Bronchial epithelial cell (primary cell): ENCODE results near the gene ATG2A. TPM values are rescaled to one million over a fixed set of nuclear protein-coding genes. Genes with fewer than 3 reads are reported as not detected.

Experiments used
- DNase-seq: peaks from one replicate; pipeline ENCODE4 v3.0.0-alpha.2; 2010; ENCODE audit warnings: low read depth
- FAIRE-seq: peaks from 2 replicates; lab custom pipeline; 2011; peaks lifted over from hg19 to GRCh38; lab: Jason Lieb, UNC
- H3K27me3 ChIP-seq: 2 replicates; pipeline ENCODE4 v1.5.1; 2011; ENCODE audit warnings: low read length; ENCODE audit not compliant: control insufficient read depth, insufficient read depth
- H3K36me3 ChIP-seq: 2 replicates; pipeline ENCODE4 v1.5.1; 2011; ENCODE audit warnings: low read length; ENCODE audit not compliant: control insufficient read depth, insufficient read depth
- H3K4me3 ChIP-seq: 2 replicates; pipeline ENCODE4 v1.5.1; 2011; ENCODE audit warnings: mild to moderate bottlenecking, low read depth, low read length, control low read depth
- total RNA-seq: library from RNA; depleted of rRNA; stranded (reverse); fragments of >200 nt; gene quantifications from 2 replicates; pipeline ENCODE4 v1.2.1, GENCODE V29; 2014
- TF ChIP-seq, protein P1 (sequence below): IDR thresholded peaks from 2 replicates; pipeline ENCODE4 v1.5.1; 2011; ENCODE audit warnings: mild to moderate bottlenecking, moderate library complexity, low read length, control low read depth, inconsistent platforms; ENCODE audit not compliant: insufficient read depth, severe bottlenecking

The ATG2A gene
- total RNA-seq, 1 donor from 2014 or later = 6.1 TPM

DNA sequence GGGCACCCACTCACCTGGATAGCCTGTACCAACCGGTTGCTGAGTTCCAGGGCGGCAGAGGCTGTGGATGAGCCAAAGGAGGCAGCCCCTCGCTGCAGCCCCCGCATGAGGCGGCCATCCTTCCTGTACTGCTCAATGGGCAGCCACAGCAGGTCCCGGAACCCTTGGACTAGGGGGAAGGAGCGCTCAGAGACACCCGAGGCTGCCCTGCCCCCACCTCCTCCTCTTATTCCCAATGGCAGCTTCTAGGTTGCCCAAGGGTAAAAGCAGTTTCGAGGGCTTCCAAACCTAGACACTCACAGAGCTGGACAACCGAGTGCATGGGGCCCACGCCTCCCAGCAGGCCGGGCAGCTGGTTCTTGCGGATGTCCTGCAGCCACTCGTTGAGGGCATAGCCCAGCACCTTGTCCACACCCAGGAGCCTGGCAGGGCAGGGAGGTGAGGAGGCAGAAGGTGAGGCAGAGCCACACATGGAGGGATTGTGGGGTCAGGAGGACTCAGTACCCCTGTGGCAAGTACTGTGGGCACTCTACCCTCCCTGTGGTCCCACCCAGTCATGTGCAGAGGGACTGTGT, 20.5 kb downstream of the ATG2A start:
- Histone ChIP-seq H3K36me3 (peaks cover 17% of the 10 kb centered on the region), H3K27me3 (no peaks in the 10 kb centered on the region), H3K4me3 (no peak overlapping the region)
- TF ChIP-seq, protein P1, sequence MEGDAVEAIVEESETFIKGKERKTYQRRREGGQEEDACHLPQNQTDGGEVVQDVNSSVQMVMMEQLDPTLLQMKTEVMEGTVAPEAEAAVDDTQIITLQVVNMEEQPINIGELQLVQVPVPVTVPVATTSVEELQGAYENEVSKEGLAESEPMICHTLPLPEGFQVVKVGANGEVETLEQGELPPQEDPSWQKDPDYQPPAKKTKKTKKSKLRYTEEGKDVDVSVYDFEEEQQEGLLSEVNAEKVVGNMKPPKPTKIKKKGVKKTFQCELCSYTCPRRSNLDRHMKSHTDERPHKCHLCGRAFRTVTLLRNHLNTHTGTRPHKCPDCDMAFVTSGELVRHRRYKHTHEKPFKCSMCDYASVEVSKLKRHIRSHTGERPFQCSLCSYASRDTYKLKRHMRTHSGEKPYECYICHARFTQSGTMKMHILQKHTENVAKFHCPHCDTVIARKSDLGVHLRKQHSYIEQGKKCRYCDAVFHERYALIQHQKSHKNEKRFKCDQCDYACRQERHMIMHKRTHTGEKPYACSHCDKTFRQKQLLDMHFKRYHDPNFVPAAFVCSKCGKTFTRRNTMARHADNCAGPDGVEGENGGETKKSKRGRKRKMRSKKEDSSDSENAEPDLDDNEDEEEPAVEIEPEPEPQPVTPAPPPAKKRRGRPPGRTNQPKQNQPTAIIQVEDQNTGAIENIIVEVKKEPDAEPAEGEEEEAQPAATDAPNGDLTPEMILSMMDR = no peak
- FAIRE-seq = no peak
- DNase-seq = no peak

DNA sequence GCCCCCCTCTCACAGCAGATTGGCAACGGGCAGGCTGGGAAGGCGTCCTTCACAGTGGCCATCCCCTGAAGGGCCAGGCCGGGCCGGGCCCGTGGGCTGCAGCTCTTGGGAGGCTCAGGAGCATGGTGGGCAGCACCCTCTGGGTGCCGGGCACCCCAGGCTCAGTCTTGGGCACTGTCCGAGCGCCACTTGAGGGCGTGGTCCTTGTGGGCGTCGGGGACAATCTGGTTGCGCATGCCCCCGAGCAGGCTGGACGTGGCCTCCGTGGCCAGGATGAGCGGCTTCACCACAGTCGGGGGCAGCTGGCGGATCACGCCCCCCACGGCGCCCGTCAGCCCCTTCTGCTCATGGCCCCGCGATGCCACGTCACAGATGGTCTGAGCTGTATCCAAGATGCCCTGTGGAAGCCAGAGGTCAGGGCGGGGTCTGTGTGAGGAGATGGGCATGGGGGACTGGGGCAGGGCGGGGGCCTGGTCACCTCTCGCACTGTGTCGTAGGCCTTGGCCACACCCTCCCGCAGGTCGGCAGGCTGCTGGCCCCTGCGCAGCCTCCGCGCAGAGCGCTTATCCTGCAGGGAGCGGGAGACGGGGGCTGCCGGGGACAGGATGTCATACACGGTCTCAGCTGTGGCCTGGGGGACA, 22.1 kb downstream of the ATG2A start:
- TF ChIP-seq, protein P1 = no peak
- FAIRE-seq (no peak), DNase-seq (no peak)
- H3K4me3 ChIP-seq = no peak overlapping the region
- H3K36me3 ChIP-seq = peaks cover 13% of the 10 kb centered on the region
- no peaks in the 10 kb centered on the region for H3K27me3 ChIP-seq

DNA sequence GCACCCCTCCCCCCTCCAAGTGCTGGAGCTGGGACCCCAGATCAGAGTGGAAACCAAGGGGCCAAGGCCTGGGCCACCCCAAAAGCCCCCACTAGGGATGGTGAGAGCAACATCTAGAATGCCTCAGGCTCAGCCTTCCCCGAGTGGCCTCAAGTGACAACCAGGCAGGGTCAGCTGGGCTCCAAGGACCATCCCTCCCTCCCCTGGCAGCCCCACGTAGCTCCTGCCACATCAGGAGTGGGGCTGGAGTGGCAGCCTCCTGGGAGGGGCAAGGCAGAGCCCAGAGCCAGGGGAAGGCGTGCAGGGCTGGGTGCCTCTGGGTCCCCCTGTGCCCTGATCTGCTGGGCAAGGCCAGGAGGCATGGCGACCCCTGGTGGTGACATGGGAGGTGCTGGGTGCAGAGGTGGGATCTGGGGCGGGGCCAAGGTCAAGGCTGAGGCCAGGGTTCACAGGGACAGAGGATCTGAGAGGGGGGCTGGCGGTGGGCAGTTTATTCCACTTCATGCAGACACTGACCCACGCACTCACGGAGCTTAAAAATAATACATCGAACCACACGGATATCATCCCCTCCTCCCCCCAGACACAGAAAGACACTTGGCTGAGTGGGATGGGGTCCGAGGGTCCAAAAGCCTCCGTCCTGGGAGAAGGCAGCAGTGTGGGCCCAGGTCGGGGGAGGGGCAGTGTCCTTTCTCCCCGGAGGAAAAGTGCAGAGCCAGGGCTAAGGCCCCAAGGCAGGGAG, 22.8 kb downstream of the ATG2A start:
- H3K4me3 ChIP-seq = no peak overlapping the region
- FAIRE-seq (no peak), DNase-seq (peak; percentile 45)
- TF ChIP-seq, protein P1 = peak; percentile 87
- H3K27me3 ChIP-seq = no peaks in the 10 kb centered on the region
- H3K36me3 ChIP-seq = peaks cover 13% of the 10 kb centered on the region

DNA sequence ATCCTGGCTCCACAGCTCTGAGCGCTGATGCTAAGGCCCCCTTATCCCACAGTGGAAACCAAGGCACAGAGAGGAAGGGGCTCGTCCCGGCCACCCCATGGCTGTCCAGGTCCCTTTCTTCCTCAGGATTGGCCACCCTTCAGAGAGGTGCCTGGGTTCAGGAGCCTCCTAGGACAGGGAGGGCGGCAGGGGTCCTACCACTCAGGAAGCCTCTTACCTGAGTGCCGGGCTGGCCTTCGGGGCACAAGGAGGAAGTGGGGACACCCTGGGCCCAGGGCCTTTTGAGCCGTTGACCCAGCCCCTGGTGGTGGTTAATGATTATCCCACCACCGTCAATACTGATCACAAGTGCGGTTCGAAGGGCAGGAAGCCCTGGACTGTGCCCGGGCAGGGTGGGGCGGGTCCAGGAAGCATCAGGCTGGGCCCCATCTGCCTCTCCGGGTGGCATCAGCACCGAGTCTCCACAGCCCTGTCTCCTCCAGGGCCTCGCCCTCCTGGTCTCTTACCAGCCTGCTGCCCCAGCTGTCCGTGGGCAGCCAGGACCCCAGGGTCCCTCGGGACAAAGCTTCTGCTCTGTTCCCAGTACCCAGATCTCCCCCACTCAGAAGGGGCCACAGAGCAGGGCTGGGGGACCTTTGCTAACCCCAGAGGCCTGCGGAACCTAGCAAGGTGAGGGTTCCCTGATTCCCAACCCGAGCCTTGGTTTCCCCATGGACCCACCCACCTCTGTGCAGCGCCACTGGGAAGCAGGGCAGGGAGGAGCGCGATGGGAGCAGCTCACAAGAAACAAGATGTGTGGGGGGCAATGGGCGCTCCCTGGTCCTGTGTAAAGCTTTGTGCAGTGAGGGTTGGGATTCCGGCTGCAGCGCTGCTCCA, 23.6 kb downstream of the ATG2A start:
- Histone ChIP-seq H3K4me3 (no peak overlapping the region), H3K27me3 (no peaks in the 10 kb centered on the region), H3K36me3 (peaks cover 11% of the 10 kb centered on the region)
- no peak for FAIRE-seq
- DNase-seq = no peak
- TF ChIP-seq, protein P1 = no peak

- H3K36me3 ChIP-seq = peaks cover 8% of the 10 kb centered on the region
- no peak for DNase-seq
- no peak overlapping the region for H3K4me3 ChIP-seq
- TF ChIP-seq, protein P1 = no peak
- no peaks in the 10 kb centered on the region for H3K27me3 ChIP-seq
- no peak for FAIRE-seq
These were observed 24.2 kb downstream of the ATG2A start for GRCh38 chr11:64892838-64893193.
